Activated T-helper 1 cell treated with anti-CD3 and anti-CD28 coated beads, Interleukin-2, amount 50 U/mL, for 16 hours (primary cell): ENCODE results near the gene U2AF2.

Experiments used
- DNase-seq, 2 donors: peaks; one replicate each; pipeline ENCODE4 v3.0.0-alpha.2; 2020; ENCODE audit warnings: low read depth in 1 of 2, low spot score in 1 of 2

The U2AF2 gene

DNA sequence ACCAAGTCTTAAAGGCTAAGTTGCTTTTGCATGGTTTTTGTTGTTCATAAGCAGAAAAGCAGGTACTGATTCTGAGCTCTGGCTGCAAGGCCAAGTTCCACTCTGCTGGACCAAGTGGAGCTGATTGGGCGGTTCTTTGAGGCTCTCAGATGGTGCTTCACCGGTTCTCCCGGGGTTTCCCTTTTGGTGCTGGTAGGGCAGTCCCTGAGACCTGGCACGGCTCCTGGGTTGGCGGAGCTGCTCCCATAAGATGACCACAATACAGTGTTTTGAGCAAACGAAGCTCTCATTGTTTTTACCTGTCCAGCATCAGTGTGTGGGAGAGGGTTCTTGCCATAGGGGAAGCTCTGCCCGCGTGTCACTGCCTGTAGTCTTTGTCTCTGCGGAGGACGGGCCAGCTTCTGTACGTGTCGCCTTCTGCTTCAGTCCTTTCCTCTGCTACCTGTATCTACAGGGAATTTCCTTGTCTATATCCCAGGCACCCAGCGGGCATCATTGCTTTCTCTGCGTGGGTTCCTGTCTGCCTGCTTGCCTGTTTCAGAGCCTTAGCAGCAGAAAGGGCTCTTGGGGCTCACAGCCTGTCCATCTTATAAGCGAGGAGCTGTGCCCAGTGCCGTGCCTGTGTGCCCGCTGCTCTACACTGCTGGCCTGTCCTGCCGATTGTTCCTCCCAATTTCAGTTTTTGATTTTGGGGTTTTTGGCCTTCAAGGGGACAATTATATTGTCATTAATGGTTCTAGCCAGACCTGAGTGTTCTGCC lies 2.3 kb downstream of the U2AF2 start:
- DNase-seq, result no peak

DNA sequence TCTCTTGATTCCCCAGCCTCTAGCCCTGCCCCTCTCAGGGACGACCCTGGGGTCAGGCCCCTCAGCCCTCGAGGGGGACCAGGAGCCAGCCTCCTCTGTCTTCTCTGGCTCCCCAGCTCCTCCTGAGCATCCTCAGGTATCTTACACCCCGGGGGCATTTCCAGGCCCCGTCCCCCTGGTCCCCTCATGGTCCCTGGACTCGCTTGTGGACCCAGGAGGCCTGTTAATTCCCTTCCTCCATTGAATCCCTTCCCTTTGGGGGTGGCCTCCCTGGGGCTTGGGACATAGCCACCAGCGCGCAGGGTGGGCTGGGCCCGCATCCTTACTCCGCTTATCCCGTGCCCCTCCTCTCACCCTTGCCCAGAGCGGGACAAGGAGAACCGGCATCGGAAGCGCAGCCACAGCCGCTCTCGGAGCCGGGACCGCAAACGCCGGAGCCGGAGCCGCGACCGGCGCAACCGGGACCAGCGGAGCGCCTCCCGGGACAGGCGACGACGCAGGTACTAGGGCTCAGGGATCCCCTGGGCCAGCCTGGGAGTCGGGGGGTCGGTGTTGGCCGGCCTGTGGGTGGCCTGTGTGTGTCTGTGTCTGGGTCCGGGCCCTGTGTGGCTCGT lies 4.1 kb downstream of the U2AF2 start:
- DNase-seq, result no peak

DNA sequence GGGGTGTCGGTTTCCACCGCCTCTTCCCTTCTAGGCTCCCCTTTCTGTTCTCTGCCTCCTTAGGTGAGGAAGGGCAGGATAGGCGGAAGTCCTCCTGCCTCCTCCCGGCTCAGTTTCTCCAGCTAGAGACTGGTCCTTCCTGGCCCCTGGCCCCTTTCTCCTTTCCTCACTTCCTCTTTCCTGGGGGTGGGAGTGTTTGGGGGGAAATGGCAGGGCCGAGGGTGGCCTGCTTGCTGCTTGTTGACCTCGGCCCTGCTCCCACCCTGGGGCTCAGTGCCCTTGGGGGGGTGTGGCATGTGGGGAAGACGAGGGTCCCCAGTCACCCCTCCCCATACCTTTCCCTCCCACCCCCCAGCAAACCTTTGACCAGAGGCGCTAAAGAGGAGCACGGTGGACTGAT lies 5.0 kb downstream of the U2AF2 start:
- DNase-seq, result no peak

DNA sequence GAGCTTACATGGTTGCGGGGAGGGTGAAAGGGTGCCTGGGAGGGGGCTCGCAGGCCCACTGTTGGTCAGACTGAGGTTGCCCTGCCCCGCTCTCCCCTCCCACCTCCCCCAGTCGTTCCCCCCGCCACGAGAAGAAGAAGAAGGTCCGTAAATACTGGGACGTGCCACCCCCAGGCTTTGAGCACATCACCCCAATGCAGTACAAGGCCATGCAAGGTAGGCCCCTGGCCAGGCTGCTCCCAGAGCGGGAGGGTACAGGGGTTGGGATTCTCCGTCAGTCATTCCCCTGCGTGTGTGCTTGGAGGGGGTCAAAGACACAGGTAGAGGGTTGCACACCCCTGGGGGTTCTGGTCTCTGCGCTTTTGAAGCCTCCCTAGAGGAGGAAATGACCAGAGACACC lies 5.6 kb downstream of the U2AF2 start:
- DNase-seq, result no peak

DNA sequence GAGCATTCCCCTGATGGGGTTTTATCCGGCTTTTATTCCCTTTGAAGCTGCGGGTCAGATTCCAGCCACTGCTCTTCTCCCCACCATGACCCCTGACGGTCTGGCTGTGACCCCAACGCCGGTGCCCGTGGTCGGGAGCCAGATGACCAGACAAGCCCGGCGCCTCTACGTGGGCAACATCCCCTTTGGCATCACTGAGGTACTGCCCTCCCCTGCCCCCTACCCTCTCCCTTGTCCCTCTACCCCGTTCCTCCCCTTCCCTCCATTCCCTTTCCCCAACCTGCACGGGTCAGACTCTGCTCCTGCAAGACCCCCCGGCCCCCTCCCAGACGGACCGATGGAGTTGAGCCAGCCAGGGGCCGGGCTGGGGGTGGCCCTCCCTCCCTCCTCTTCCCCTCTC lies 6.2 kb downstream of the U2AF2 start:
- DNase-seq, result no peak

DNA sequence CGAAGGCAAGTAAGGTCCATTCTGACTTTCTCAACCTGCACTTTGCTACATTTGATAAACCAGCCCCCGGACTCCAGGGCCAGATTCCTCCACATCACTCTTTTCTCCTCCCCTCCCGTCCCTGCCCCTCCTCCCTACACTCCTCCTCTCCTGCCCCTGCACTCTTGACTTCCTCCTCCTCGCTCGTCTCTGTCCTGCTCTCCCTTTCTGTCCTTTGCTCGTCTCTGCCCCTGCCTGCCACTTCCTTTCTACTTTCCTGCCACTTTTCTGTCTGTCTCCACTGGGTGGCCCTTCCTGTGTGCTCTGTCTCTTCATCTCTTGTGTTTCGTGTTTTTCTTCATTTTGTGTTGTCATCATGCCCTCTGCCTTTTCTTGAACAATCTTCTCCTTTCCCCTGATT lies 7.0 kb downstream of the U2AF2 start:
- no peak for DNase-seq

DNA sequence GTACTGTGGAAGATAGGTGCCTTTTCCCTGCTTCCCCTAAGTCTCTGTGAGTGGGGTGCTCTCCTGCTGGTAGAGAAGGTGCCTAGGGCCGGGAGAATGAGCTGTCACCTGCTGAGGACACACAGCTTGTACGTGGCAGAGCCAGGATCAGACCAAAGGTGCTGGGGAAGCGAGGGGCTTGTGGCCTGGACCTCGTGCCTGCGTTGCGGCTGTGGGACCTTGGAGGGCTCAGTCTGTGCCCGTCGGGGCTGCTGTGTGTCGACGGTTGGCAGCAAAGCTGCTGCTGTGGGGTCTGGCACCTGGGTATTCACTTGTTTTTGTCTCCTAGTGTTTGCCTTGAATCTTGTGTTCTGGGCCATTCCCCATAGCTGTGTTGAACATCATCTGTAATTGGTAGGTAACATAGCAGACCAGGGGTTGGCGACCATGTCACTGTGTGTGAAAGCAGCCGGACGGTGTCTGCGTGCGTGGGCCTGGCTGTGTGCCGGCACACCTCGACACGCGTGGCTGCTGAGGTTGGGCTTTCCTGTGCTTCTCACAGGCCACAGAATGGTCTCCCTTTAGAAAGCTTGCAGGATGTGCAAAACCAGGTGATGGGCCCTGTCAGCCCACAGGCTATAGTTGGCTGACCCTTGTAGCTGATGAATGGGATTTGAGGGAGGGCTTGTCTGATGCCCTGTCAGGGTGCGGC lies 9.2 kb downstream of the U2AF2 start:
- DNase-seq, result no peak

DNA sequence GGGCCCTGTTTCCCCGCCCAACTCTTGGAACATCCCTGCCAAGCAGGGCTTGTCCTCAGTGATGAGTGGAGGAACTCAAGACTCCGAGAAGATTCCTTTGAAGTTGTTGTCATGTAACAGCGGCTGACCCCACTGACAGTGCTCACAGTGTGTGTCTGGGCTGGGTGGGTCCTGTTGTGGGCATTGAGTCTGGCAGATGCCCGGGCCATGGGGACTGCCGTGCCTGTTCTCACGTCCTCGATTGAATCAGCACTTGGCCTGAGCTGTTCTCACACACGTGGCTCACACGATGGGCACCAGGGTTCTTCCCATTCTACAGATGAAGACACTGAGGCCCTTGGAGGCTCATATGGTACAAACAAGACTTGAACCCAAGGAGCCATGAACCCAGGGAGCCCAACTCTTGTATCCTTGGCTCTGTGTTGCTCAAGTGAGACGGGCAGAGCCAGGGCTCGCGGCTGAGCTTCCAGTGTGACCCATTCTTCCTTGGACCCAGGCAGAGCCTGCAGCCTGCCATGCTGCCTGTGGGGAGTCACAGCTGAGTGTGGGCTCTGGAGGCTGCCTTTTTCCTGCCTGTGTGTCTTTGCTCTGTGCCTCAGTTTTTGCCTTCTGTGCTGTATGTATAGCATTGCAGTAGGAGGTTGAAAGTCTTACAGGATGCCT lies 11.6 kb downstream of the U2AF2 start:
- no peak for DNase-seq

DNA sequence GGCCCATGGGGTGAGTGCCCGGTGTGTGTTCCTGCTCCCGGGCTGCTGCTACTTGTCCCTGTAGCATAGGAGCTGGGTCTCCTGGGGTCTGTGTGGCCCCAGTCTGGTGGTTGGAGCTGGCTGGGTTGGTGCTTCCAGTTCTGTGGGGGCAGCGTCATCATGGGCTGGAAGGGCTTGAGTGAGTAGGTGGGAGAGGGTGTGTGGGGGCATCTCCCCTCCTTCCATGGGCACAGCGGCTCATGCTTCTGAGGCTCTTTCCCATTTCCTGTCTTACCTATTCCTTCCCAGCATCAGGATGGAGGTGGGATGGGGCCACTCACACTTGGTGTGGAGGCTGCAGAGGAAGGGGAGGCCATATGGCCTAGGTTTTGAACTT lies 12.2 kb downstream of the U2AF2 start:
- DNase-seq, result no peak

DNA sequence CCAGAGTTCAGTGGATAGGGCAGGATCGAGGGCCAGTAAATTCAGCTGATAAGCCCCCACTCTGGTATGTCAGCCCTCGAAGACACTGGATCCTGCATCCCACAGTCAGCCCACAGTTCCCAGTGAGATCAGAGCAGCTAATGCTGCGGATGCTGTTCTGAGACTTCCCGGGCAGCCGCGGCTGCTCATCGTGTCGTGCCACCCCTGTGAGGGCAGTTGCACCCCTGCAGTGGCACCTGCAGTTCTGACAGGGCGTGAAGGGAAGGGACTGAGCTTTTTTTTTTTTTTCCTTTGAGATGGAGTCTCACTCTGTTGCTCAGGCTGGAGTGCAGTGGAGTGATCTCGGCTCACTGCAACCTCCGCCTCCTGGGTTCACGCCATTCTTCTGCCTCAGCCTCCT lies 12.7 kb downstream of the U2AF2 start:
- no peak for DNase-seq

DNA sequence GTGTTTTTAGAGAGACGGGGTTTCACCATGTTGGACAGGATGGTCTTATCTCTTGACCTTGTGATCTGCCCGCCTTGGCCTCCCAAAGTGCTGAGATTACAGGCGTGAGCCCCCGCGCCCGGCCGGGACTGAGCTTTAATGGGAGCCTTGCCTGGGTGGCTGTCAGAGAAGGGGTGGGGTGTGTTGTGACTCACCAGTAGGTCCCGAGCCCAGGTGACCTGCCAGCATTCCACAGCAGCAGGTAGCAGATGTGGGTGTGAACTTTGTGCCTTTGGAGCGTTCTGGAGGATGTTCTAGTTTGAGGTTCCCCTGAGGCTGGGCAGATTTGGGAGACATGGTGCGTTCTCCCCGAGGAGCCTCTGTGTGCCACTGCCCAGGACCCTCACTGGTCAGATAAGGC lies 13.1 kb downstream of the U2AF2 start:
- DNase-seq, result no peak

DNA sequence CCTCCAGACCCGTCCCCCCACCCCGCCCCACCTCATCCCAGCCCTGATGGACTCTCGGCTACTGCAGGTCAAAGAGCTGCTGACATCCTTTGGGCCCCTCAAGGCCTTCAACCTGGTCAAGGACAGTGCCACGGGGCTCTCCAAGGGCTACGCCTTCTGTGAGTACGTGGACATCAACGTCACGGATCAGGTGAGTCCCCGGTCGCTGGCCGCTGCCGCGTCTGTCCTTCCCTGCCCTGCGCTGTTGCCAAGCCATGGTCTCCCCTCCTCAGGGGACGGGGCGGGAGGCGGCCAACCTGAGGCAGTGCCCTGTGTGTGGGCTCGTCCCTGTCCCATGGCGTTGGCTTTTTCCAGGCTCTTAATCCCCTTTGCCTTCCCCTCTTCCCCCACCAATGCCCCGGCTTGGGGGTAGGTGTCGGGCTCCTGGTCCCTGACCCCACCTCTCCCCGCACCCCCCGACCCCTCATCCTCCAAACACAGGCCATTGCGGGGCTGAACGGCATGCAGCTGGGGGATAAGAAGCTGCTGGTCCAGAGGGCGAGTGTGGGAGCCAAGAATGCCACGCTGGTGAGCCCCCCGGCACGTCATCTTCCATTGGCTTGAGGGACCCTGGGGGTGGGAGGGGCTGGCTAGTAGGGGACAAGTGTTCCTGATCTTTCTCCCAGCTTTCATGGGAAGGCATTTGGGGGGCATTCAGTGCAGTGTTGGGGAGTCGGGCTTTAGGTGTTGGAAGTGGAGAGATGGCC lies 13.9 kb downstream of the U2AF2 start:
- DNase-seq, result no peak

DNA sequence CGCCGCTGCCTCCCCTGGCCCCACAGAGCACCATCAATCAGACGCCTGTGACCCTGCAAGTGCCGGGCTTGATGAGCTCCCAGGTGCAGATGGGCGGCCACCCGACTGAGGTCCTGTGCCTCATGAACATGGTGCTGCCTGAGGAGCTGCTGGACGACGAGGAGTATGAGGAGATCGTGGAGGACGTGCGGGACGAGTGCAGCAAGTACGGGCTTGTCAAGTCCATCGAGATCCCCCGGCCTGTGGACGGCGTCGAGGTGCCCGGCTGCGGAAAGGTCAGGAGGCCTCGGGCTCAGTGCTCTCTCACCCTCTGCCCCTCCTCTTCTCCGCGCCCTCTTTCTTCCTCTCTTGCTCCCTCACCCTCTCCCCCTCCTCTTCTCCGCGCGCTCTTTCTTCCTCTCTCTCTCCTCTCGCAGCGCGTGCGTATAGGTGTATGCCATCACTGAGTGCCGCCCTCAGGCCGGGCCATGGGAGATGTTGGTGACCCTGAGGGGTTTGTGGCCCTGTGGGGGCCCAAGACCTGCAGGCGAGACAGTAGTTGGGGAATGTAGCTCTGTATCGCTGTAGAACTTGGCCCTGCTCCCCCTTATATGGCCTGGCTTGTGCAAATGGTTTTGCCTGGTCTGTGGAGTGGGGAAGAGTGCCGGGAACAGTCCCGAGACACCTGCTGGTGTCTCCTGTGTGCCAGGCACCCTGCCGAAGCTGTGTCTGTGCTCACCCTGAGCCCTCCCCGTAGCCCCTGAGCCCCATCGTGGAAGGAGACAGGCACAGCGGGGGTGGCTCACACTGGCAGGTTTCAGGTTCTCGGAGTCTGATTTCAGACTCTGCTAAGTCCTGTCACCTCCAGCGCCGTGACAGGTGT lies 14.8 kb downstream of the U2AF2 start:
- DNase-seq, result no peak

DNA sequence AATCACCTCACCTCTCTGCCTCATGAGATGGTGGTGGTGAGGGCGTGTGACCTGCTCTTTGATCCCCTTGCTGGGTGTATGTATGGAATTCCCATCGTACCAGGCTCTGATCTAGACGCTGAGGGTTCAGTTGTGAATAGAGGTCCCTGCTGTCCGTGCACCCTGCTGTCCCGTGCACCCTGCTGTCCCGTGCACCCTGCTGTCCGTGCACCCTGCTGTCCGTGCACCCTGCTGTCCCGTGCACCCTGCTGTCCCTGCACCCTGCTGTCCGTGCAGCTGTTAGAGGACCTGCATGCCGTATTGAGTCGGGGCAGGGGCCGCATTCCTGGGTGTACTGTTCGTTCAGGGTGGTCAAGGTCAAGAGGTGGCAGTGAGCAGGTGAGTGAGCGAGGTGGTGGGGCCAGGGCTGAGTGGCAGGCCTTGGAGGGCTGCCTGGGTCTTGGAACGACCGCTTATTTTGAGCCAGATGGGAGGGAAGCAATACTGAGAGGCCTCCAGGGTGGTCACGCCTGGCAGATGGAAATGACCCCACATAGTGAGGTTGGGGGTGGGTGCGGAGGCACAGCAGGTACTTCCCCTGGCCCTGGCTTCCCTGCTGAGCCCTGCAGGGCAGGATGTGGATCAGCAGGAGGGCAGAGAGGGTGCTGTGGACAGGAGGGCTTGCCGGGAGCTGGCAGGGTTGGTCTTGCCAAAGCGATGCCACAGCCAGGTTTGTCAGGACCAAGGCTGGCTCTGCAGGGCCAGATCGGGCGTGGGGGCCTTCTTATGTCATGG lies 15.6 kb downstream of the U2AF2 start:
- DNase-seq, result no peak

DNA sequence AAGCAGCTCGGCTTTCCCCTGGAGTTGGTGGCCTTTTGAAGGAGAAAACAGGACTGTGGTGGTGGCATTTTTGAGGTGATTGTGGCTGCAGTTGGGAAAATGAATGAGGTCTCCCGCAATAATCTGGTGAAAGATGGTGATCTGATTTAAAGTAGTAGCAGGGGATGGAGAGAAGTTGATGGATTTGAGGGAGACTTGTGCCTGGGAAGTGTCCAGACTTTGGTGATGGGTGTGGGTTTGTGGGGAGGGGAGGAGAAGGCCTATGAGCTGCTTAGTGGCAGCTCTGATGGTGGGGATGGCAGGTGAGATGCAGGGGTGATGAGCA lies 16.2 kb downstream of the U2AF2 start:
- no peak for DNase-seq

DNA sequence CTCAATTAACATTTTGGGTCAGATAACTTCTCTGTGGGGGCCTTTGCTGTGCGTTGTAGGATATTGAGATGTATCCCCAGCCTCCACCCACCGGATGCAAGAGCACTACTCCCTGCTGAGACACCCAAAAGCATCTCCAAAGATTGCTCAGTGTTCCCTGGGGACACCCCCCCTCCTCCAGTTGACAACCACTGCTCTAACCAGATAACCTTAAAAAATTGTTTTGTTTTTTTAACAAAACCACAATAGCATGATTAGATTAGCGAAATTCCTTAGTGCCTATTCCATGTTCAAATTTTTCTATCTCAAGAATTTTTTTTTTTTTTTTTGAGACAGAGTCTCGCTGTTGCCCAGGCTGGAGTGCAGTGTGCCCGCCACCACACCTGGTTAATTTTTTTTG lies 17.6 kb downstream of the U2AF2 start:
- DNase-seq, result no peak

DNA sequence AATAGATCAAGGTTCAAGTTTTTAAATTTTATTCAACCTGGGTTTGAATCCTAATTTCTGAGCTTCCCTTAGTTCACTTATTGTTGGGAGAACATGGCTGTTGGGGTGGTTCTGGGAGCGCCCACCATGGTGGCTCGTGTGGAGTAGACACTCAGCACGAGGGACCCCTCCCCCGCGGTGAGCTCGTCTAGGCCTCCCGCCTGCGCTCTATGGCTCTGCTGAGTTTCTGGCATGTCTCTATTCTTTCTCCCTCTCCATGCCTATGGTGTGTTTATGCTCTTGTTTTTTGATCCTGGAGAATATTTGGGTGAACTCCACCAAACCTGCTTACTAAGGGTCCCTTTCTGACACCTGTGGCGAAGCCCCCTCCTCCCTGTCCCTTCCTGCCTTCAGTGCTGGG lies 18.6 kb downstream of the U2AF2 start:
- no peak for DNase-seq

DNA sequence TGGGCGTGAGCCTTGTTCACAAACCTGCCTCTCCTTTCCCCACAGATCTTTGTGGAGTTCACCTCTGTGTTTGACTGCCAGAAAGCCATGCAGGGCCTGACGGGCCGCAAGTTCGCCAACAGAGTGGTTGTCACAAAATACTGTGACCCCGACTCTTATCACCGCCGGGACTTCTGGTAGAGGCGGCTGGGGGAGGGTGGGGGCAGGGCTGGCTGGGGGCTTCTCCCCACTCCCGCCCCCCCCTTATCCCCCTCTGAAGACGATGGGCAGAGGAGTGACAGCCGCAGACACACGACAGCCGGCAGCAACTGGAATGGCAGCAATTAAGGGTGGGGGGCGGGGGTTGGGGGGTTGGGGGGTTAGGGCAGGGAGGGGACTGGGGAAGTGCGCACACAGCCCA lies 19.1 kb downstream of the U2AF2 start:
- DNase-seq, result no peak

DNA sequence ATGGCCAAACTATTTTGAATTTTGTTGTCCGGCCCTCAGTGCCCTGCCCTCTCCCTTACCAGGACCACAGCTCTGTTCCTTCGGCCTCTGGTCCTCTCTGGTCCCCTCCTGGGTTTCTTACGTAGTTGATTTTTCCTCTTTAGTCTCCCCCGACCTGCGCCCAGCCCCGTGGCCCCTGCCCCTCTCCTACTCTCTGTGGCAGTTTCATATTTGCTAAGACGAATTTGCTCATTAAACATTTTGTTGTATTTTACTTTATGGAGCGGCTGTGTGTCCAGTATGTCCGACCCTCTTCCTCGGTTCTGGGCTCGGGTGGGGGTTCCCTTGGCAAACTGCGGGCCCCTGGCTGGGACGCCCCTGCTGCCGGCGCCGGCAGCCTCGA lies 19.6 kb downstream of the U2AF2 start:
- DNase-seq, result no peak
